GM18867 (cell line): ENCODE results near the gene IL33.
"Not testable (repeated sequence)": the region's sequence is repeated elsewhere in the genome, so short reads cannot be mapped to it uniquely, and the experiment has no call there.

Experiments
- ATAC-seq: cut with Tn5 transposase; IDR thresholded peaks from one replicate; pipeline ENCODE4 v1.9.1; 2021; ENCODE audit warnings: mild to moderate bottlenecking, moderate library complexity; ENCODE audit not compliant: unreplicated experiment

Gene IL33

GRCh38 chr9:6215562-6215961 lies at the start of gene IL33:
Gene IL33, plus strand, starts transcription at chr9:6215807. Its CDS starts 25,888 bp downstream, at chr9:6241695.
- no peak for ATAC-seq

- ATAC-seq, result no peak
Measured at GRCh38 chr9:6171667-6172066, 43.9 kb upstream of the IL33 start.

GRCh38 chr9:6173914-6174313 lies 41.7 kb upstream of the IL33 start:
- ATAC-seq, result no peak

GRCh38 chr9:6182549-6183226 lies 32.9 kb upstream of the IL33 start:
- ATAC-seq, result not testable (repeated sequence)

- ATAC-seq, result no peak
Measured at GRCh38 chr9:6183227-6183551, 32.4 kb upstream of the IL33 start.

GRCh38 chr9:6183627-6184026 lies 32.0 kb upstream of the IL33 start:
- no peak for ATAC-seq

- peak; percentile 97 for ATAC-seq
Measured at GRCh38 chr9:6184749-6185645, 30.6 kb upstream of the IL33 start.

GRCh38 chr9:6186691-6187090 lies 28.9 kb upstream of the IL33 start:
- ATAC-seq, result no peak

GRCh38 chr9:6187272-6187671 lies 28.3 kb upstream of the IL33 start:
- ATAC-seq, result no peak

- no peak for ATAC-seq
Measured at GRCh38 chr9:6188466-6188865, 27.1 kb upstream of the IL33 start.

- no peak for ATAC-seq
Measured at GRCh38 chr9:6188906-6189305, 26.7 kb upstream of the IL33 start.

GRCh38 chr9:6194934-6195333 lies 20.7 kb upstream of the IL33 start:
- no peak for ATAC-seq

GRCh38 chr9:6195714-6196360 lies 19.8 kb upstream of the IL33 start:
- ATAC-seq, result no peak

- ATAC-seq, result no peak
Measured at GRCh38 chr9:6197330-6197729, 18.3 kb upstream of the IL33 start.

GRCh38 chr9:6198251-6198650 lies 17.4 kb upstream of the IL33 start:
- ATAC-seq, result no peak

GRCh38 chr9:6199596-6199995 lies 16.0 kb upstream of the IL33 start:
- ATAC-seq, result no peak

GRCh38 chr9:6200761-6201160 lies 14.8 kb upstream of the IL33 start:
- no peak for ATAC-seq

GRCh38 chr9:6209966-6210365 lies 5.6 kb upstream of the IL33 start:
- ATAC-seq, result no peak

- no peak for ATAC-seq
Measured at GRCh38 chr9:6212722-6213375, 2.8 kb upstream of the IL33 start.

GRCh38 chr9:6214434-6214833 lies 1.2 kb upstream of the IL33 start:
- ATAC-seq, result no peak

- no peak for ATAC-seq
Measured at GRCh38 chr9:6214903-6215302, 704 bp upstream of the IL33 start.
